H1 (cell line): ENCODE measurements around the gene OR11H7. TPM values are rescaled to one million over a fixed set of nuclear protein-coding genes. Genes with fewer than 3 reads are reported as not detected.

Source experiments
- BACH1 ChIP-seq: IDR thresholded peaks from 2 replicates; pipeline ENCODE4 v1.6.1; 2012; ENCODE audit warnings: low read length, improper control_type of control experiment
- BCL11A ChIP-seq, 2 experiments: IDR thresholded peaks; one replicate each; pipeline ENCODE4 v1.6.1; 2011; ENCODE audit warnings: low read depth in 2 of 2, low read length in 2 of 2, mild to moderate bottlenecking in 2 of 2
- BRCA1 ChIP-seq: IDR thresholded peaks from 2 replicates; pipeline ENCODE4 v1.6.1; 2012; ENCODE audit warnings: low read depth, low read length, improper control_type of control experiment
- CEBPB ChIP-seq: IDR thresholded peaks from 2 replicates; pipeline ENCODE4 v1.6.1; 2012; ENCODE audit warnings: low read depth, low read length
- CHD2 ChIP-seq: IDR thresholded peaks from 2 replicates; pipeline ENCODE4 v1.6.1; 2012; ENCODE audit warnings: low read length, improper control_type of control experiment
- CHD7 ChIP-seq: fragments of 300-600 bp; sonication (generic); IDR thresholded peaks from 2 replicates; pipeline ENCODE4 v1.7.1; 2012; ENCODE audit warnings: low read length, moderate library complexity, mild to moderate bottlenecking, inconsistent platforms; ENCODE audit not compliant: insufficient replicate concordance
- JUN ChIP-seq: IDR thresholded peaks from 2 replicates; pipeline ENCODE4 v1.6.1; 2011; ENCODE audit warnings: low read depth, mild to moderate bottlenecking, improper control_type of control experiment, low read length
- JUND ChIP-seq: IDR thresholded peaks from 2 replicates; pipeline ENCODE4 v1.6.1; 2011; ENCODE audit warnings: mild to moderate bottlenecking, improper control_type of control experiment, low read length
- KDM5A ChIP-seq: fragments of 200-600 bp; IDR thresholded peaks from 2 replicates; pipeline ENCODE4 v1.7.1; 2012; ENCODE audit warnings: mild to moderate bottlenecking, low read length, inconsistent platforms, mixed read lengths
- NANOG ChIP-seq: IDR thresholded peaks from 2 replicates; pipeline ENCODE4 v1.6.1; 2011; ENCODE audit warnings: low read length, low read depth, mild to moderate bottlenecking, inconsistent platforms; ENCODE audit not compliant: insufficient read depth, poor library complexity, severe bottlenecking
- SUZ12 ChIP-seq: fragments of 200-600 bp; sonication (generic); IDR thresholded peaks from 2 replicates; pipeline ENCODE4 v1.6.1; 2012; ENCODE audit warnings: mild to moderate bottlenecking, inconsistent platforms, low read length, moderate library complexity, mixed read lengths
- USF2 ChIP-seq: IDR thresholded peaks from 2 replicates; pipeline ENCODE4 v1.6.1; 2011; ENCODE audit warnings: low read length, improper control_type of control experiment
- polyA plus RNA-seq, 7 experiments: library from polyadenylated mRNA; depleted of rRNA in 3 of 7; stranded (reverse) in 5 of 7; unstranded in 2 of 7; fragments of >200 nt in 5 of 7; fragments of 200-250 nt in 2 of 7; gene quantifications; 1 replicate in 5 of 7; 2 replicates in 1 of 7; 4 replicates in 1 of 7; pipeline versions ENCODE4 v1.2.1 to v1.2.3, GENCODE V29; 2011 to 2013; ENCODE audit warnings: missing spikeins in 2 of 7, mixed read lengths in 2 of 7
- total RNA-seq: library from RNA; stranded (reverse); fragmentation: NEBNext Ultra II Directional; extraction: Animal tissue kit (Norgen Biotek cat#: 25700); gene quantifications from 2 replicates; pipeline ENCODE4 v1.2.1, GENCODE V29; 2021

OR11H7 gene
- total and polyA plus RNA-seq, 2 of the 8 experiments (the other 6 are each of a cell fraction or from before 2014, with no cell fraction given), result not detected

GRCh38 chr14:20194101-20194500, 34.7 kb upstream of the OR11H7 start (continued):
- TF ChIP-seq CHD7 (no peak), BCL11A (IDR thresholded peaks at IDR 0.05; ENCODE audit: low read depth in 2 of 2, low read length in 2 of 2) (no peak), SUZ12 (no peak), USF2 (no peak), KDM5A (no peak), BACH1 (no peak), CHD2 (no peak), NANOG (no peak), JUN (no peak), BRCA1 (no peak), CEBPB (no peak), JUND (no peak)
